G401.6 (cell line): Measurements from ENCODE around the gene MAGOH.
A peak's percentile ranks its signal among the peaks of the same experiment; 100 is the strongest.
"Not testable (repeated sequence)": the region's sequence is repeated elsewhere in the genome, so short reads cannot be mapped to it uniquely, and the experiment has no call there.

Source experiments
- FAIRE-seq: peaks from 2 replicates; lab custom pipeline; 2012; peaks lifted over from hg19 to GRCh38; lab: Jason Lieb, UNC

The MAGOH gene

DNA sequence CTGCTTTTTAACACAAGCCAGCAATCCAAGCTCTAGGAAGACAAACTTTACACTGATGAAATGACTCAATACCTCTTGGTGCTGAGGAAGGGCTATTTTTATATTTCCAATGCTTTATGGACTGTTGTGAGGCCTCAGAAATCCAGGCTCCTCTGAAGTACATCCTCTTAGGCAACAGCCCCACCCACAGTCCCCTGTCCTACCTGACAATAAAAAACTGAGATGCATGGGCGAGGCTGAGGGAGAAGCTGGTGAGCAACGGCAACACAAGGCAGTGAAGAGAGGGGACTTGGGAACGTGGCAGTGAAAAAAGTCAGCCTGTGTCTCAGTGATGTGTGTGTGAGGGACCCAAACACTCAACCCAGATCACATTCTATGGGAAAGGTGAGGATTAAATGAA, 51.8 kb downstream of the MAGOH start:
- no peak for FAIRE-seq

- FAIRE-seq, result not testable (repeated sequence)
These were observed 52.4 kb downstream of the MAGOH start for GRCh38 chr1:53185955-53186297.

GRCh38 chr1:53183095-53183990, 55.0 kb downstream of the MAGOH start:
- FAIRE-seq, result no peak

DNA sequence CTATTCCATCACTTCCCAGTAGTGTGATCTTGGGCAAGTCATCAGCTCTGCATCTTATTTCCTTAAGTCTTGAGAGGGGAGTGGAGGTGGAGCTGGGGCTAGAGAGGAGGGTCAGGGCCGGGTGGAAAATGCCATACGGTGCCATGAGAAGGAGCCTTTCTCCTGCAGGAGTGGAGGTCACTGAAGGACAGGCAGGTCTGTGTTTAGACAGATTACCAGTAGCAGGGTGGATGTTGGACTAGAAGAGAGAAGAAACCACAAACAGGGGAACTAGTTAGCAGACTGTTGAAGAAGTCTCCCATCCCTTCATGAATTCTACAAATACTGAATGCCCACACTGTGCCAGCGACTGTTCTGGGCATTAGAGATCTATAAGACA, 55.6 kb downstream of the MAGOH start:
- no peak for FAIRE-seq

DNA sequence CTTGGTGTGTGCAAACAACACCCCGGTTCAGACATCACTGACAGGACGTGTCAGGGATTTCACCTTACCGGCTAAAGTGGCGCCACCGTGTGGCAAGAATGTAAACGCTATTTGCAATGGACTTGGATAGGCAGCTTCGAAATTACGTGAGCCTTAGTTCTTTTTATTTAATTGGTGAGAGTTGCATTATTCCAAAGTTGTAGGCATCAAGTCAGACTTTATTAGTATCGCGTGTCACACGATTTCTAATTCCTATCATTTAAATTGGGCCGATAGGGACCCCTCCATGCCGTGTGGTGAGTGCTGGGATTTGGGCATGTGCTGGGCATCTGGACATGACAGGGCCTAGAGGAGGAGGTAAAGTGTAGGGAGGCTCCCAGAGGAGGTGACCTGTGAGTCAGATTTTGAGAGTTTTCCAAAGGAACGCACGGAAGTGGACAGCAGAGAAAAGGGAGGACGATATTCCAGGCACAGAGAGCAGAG, 56.2 kb downstream of the MAGOH start:
- peak; percentile 75 for FAIRE-seq

GRCh38 chr1:53180951-53181350, 57.4 kb downstream of the MAGOH start:
- FAIRE-seq, result no peak

DNA sequence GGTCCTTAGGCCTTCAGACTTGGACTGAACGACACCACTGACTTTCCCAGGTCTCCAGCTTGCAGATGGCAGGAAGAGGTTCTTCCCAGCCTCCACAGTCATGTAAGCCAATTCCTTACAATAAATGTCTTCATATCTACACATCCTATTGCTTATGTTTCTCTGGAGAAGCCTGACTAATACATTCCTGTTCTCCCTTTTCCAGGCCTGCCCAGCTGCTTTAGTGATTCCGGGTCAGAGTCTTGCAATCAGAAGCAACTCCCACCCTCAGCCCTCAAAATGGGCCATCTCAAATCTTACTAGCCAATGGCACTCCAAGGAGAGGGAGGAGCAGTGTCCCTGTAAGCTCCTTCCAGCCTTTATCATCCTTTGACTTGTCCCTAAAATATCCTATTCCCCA, 58.1 kb downstream of the MAGOH start:
- FAIRE-seq, result no peak
